22Rv1 (cell line): Measurements from ENCODE around the gene R3HDM2.
"Not testable (repeated sequence)": the region's sequence is repeated elsewhere in the genome, so short reads cannot be mapped to it uniquely, and the experiment has no call there.

ENCODE experiments used
- H3K27ac ChIP-seq: fragments of 450-650 bp; 2 replicates; pipeline ENCODE4 v1.5.1; 2017
- CTCF ChIP-seq: fragments of 450-650 bp; IDR thresholded peaks from 2 replicates; pipeline ENCODE4 v1.5.1; 2017; ENCODE audit warnings: mild to moderate bottlenecking
- ZFX ChIP-seq: fragments of 450-650 bp; IDR thresholded peaks from 2 replicates; pipeline ENCODE4 v1.6.1; 2017; ENCODE audit warnings: antibody characterized with exemption, borderline replicate concordance

The R3HDM2 gene

DNA sequence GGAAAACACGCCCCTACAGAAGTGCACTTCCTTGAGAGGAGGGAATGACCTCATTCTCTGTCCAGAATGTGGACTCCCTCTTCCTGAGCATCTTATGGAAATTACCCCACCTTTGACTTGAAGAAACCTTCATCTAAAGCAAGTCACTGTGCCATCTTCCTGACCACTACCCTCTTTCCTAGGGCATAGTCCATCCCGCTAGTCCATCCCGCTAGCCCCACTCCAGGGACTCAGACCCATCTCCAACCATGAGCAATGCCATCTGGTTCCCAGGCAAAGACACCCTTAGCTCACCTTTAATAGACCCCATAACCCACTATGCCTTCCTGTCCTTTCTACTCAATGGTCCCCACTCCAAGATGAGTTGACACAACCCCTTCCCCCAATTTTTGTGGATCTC is 19.2 kb upstream of the R3HDM2 start:
- TF ChIP-seq ZFX, result no peak
- no peak for TF ChIP-seq CTCF

GRCh38 chr12:57449375-57449774 is 18.5 kb upstream of the R3HDM2 start:
- no peak for TF ChIP-seq CTCF
- TF ChIP-seq ZFX, result no peak
- H3K27ac ChIP-seq, result no peak overlapping the region

More for the DNA sequence above, 19.2 kb upstream of the R3HDM2 start:
- H3K27ac ChIP-seq, result no peak overlapping the region

DNA sequence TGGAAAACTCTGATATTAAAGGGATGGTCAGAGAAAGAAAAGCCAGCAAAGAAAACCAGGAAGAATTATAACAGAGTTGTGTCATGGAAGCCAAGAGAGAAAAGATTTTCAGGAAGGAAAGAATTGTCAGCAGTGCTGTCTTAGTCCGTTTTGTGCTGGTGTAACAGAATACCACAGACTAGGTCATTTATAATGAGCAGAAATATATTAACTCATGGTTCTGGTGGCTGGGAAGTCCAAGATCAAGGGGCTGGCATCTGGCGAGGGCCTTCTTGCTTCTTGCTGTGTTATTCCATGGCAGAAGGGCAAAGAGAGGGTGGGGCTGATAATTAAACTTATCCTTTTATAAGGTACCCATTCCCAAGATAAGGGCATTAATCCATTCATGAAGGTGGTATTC is 17.8 kb upstream of the R3HDM2 start:
- no peak for TF ChIP-seq CTCF
- H3K27ac ChIP-seq, result no peak overlapping the region

DNA sequence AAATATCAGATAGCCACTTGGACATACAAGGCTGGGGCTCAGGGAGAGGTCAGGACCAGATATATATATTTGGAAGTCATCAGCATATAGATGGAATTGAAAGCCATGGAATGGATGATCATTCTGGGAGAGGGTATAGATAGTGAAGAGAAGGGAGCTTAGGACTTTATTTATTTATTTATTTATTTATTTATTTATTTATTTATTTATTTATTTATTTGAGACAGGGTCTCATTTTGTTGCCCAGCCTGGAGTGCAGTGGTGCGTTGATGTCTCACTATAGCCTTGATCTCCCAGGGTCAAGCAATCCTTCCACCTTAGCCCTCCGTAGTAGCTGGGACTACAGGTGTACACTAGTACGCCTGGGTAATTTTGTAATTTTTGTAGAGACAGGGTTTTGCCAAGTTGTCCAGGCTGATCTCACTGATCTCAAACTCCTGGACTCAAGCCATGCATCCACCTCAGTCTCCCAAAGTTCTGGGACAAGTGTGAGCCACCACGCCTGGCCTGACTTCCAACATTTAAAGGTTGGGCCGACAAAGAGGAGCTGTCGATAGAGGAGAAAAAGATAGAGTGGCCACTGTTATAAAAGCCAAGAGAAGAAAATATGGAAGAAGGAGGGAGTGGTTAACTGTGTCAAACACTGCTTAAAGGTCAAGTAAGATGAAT is 15.6 kb upstream of the R3HDM2 start:
- no peak for TF ChIP-seq CTCF
- no peak for TF ChIP-seq ZFX
- H3K27ac ChIP-seq, result no peak overlapping the region

GRCh38 chr12:57444744-57445143 is 13.9 kb upstream of the R3HDM2 start:
- no peak overlapping the region for H3K27ac ChIP-seq
- TF ChIP-seq CTCF (no peak), ZFX (no peak)

GRCh38 chr12:57444337-57444736 is 13.5 kb upstream of the R3HDM2 start:
- H3K27ac ChIP-seq, result not testable (repeated sequence)

- no peak overlapping the region for H3K27ac ChIP-seq
- no peak for TF ChIP-seq ZFX
- no peak for TF ChIP-seq CTCF
These were observed 11.1 kb upstream of the R3HDM2 start for GRCh38 chr12:57441846-57442427.

DNA sequence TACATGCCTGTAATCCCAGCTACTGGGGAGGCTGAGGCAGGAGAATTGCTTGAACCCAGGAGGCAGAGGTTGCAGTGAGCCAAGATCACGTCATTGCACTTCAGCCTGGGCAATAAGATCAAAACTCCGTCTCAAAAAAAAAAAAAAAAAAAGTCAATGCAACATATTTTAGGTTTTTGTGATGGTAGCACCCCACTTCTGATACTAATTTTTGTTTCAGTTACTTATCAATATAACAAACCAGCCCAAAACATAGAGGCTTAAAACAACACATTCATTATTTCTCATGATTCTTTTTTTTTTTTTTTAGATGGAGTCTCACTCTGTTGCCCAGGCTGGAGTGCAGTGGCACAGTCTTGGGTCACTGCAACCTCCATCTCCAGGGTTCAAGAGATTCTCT is 10.6 kb upstream of the R3HDM2 start:
- not testable (repeated sequence) for H3K27ac ChIP-seq
